Esophagus squamous epithelium (tissue), 5 donors: ENCODE data around the gene LTBP2. TPM values are rescaled to one million over a fixed set of nuclear protein-coding genes. Genes with fewer than 3 reads are reported as not detected.

Source experiments
- DNase-seq: peaks from one replicate; lab custom pipeline; 2025; lab: John Stamatoyannopoulos, UW
- H3K27ac ChIP-seq, 4 donors: fragments of 200-600 bp; sonication (generic); one replicate each; pipeline ENCODE4 v1.5.1; 2016 to 2019; ENCODE audit warnings: mild to moderate bottlenecking in 1 of 4
- H3K27me3 ChIP-seq, 4 donors: fragments of 200-600 bp; sonication (generic); 1 replicate in 3 of 4; 2 replicates in 1 of 4; pipeline versions ENCODE4 v1.5.1 to v1.6.0; 2017 to 2021; ENCODE audit warnings: antibody characterized with exemption in 1 of 4
- H3K36me3 ChIP-seq, 3 donors: fragments of 200-600 bp; sonication (generic); one replicate each; pipeline ENCODE4 v1.5.1; 2016 to 2019
- H3K4me1 ChIP-seq, 3 donors: fragments of 200-600 bp; sonication (generic); one replicate each; pipeline ENCODE4 v1.5.1; 2017 to 2019
- H3K4me3 ChIP-seq, 4 donors: fragments of 200-600 bp; sonication (generic); 1 replicate in 3 of 4; 2 replicates in 1 of 4; pipeline ENCODE4 v1.5.1; 2016 to 2019; ENCODE audit warnings: mild to moderate bottlenecking in 2 of 4, moderate library complexity in 1 of 4
- H3K9me3 ChIP-seq, 3 donors: fragments of 200-600 bp; sonication (generic); one replicate each; pipeline ENCODE4 v1.5.1; 2016 to 2019
- POLR2A ChIP-seq, 4 donors: fragments of 450-650 bp; IDR thresholded peaks; one replicate each; pipeline ENCODE4 v1.6.1; 2017; ENCODE audit warnings: antibody characterized with exemption in 4 of 4, mild to moderate bottlenecking in 4 of 4, moderate library complexity in 3 of 4
- WGBS, 2 donors: methylation state at CpG; one replicate each; pipeline ENCODE4 v1.1.5; 2018; 5-methylcytosine and 5-hydroxymethylcytosine counted together
- intact Hi-C: fragments of 100-400 bp; cut with DNase I; formaldehyde crosslinking; loops from one replicate; pipeline ENCODE4 v1.15.0; 2022
- total RNA-seq, 4 donors: library from RNA; depleted of rRNA; stranded (reverse); fragments of >200 nt; gene quantifications; one replicate each; pipeline ENCODE4 v1.1.0, GENCODE V29; 2016
- TF ChIP-seq, protein P1 (sequence below), 6 experiments: fragments of 450-650 bp in 4 of 6; fragments of 200-600 bp in 2 of 6; sonication (generic) in 2 of 6; IDR thresholded peaks; one replicate each; pipeline ENCODE4 v1.5.1; 2016 to 2019; ENCODE audit warnings: antibody characterized with exemption in 6 of 6, mild to moderate bottlenecking in 4 of 6, moderate library complexity in 4 of 6
- donor health status: DM: yes; HTN: yes; CAD: no.

Gene LTBP2
- total RNA-seq, 4 donors from 2014 or later: 10.3 to 41.6 (median 17.0) TPM

GRCh38 chr14:74579447-74580274 lies 32.4 kb downstream of the LTBP2 start:
- intact Hi-C loops: no loop called here
- peaks cover 23 to 95% (median 59%) of the 10 kb centered on the region in 3 donors for H3K4me1 ChIP-seq

DNA sequence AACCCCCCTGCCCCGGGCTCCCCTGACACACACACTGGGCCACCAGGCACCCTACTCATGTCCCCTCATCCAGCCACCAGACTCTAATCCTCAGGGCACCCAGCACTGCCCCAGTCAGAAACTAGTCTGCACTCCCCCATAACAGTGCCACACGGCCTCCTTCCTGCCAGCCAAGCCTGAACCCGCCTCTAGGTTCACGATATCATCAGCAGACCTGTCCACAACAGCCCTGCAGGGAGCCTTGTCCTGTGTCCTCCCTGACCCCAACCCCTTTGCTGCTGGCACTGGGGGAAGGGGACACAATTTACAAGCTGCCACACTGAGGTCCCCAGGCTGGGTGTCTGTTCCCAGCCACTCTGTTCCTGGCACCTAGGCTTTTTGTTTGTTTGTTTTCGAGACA lies 33.6 kb downstream of the LTBP2 start:
- Histone ChIP-seq H3K9me3 (no peaks in the 10 kb centered on the region), H3K27me3 (no peaks in the 10 kb centered on the region), H3K27ac (peak overlapping the region in 2 of 4 donors; percentile 78 to 85), H3K4me3 (no peak overlapping the region), H3K36me3 (peaks cover 0 to 6% (median 0%) of the 10 kb centered on the region in 3 donors), H3K4me1 (peaks cover 19 to 95% (median 52%) of the 10 kb centered on the region in 3 donors)
- 68 to 75% methylated on average over 5 of the region's 5 CpGs for WGBS, 2 donors
- intact Hi-C loops: no loop called here
- DNase-seq: no peak
- TF ChIP-seq, protein P1, sequence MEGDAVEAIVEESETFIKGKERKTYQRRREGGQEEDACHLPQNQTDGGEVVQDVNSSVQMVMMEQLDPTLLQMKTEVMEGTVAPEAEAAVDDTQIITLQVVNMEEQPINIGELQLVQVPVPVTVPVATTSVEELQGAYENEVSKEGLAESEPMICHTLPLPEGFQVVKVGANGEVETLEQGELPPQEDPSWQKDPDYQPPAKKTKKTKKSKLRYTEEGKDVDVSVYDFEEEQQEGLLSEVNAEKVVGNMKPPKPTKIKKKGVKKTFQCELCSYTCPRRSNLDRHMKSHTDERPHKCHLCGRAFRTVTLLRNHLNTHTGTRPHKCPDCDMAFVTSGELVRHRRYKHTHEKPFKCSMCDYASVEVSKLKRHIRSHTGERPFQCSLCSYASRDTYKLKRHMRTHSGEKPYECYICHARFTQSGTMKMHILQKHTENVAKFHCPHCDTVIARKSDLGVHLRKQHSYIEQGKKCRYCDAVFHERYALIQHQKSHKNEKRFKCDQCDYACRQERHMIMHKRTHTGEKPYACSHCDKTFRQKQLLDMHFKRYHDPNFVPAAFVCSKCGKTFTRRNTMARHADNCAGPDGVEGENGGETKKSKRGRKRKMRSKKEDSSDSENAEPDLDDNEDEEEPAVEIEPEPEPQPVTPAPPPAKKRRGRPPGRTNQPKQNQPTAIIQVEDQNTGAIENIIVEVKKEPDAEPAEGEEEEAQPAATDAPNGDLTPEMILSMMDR (IDR thresholded peaks at IDR 0.05): no peak
- no peak for TF ChIP-seq POLR2A (IDR thresholded peaks at IDR 0.05)

More at GRCh38 chr14:74579447-74580274, 32.4 kb downstream of the LTBP2 start:
- TF ChIP-seq, protein P1 (IDR thresholded peaks at IDR 0.05): no peak
- TF ChIP-seq POLR2A (IDR thresholded peaks at IDR 0.05): no peak
- H3K4me3 ChIP-seq: no peak overlapping the region
- DNase-seq: no peak
- no peaks in the 10 kb centered on the region for H3K27me3 ChIP-seq
- H3K36me3 ChIP-seq: peaks cover 0 to 6% (median 0%) of the 10 kb centered on the region in 3 donors
- H3K9me3 ChIP-seq: no peaks in the 10 kb centered on the region
- WGBS, 2 donors: 33 to 36% methylated on average over 9 of the region's 12 CpGs
- H3K27ac ChIP-seq: peak overlapping the region; percentile 68 to 85 (median 78)

GRCh38 chr14:74577948-74578275 lies 34.1 kb downstream of the LTBP2 start:
- peaks cover 19 to 95% (median 52%) of the 10 kb centered on the region in 3 donors for H3K4me1 ChIP-seq
- no peak for DNase-seq
- 90 to 94% methylated on average over 3 of the region's 3 CpGs for WGBS, 2 donors
- TF ChIP-seq POLR2A (IDR thresholded peaks at IDR 0.05): no peak
- TF ChIP-seq, protein P1 (IDR thresholded peaks at IDR 0.05): no peak
- H3K4me3 ChIP-seq: no peak overlapping the region
- peak overlapping the region in 2 of 4 donors; percentile 7 to 13 for H3K27ac ChIP-seq
- no peaks in the 10 kb centered on the region for H3K27me3 ChIP-seq
- H3K9me3 ChIP-seq: no peaks in the 10 kb centered on the region
- H3K36me3 ChIP-seq: peaks cover 0 to 6% (median 0%) of the 10 kb centered on the region in 3 donors
- intact Hi-C loops: no loop called here

DNA sequence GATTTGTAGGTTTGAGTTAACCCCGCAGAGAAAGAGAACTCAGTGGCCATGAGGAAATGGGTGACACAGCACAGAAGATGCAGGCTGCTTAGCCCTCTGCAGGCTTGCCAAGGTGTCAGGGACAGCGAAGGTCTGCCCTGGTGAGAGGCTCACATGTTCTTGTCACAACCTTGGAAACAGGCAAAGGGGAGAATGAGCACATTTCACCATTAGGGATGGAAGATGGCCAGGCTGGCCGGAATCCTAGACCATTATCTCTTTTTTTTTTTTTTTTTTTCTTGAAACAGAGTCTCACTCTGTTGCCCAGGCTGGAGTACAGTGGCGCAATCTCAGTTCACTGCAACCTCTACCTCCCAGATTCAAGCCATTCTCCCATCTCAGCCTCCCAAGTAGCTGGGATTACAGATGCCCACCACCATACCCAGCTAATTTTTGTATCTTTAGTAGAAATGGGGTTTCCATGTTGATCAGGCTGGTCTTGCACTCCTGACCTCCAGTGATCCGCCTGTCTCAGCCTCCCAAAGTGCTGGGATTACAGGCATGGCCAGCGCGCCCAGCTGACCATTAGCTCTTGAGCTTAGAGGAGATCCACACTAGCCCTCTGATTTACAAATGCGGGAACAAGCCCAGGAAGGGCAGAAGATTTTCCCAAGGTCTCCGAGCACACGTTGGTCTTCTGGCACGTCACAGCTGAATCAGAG lies 34.6 kb downstream of the LTBP2 start:
- Histone ChIP-seq H3K4me3 (no peak overlapping the region), H3K9me3 (no peaks in the 10 kb centered on the region), H3K36me3 (peaks cover 0 to 6% (median 0%) of the 10 kb centered on the region in 3 donors), H3K4me1 (peaks cover 19 to 95% (median 52%) of the 10 kb centered on the region in 3 donors), H3K27me3 (no peaks in the 10 kb centered on the region), H3K27ac (peak overlapping the region in 3 of 4 donors; percentile 7 to 58 (median 13))
- 80 to 85% methylated on average over 11 of the region's 11 CpGs for WGBS, 2 donors
- no peak for TF ChIP-seq POLR2A (IDR thresholded peaks at IDR 0.05)
- TF ChIP-seq, protein P1 (IDR thresholded peaks at IDR 0.05): no peak
- no peak for DNase-seq
- intact Hi-C loops: no loop called here

DNA sequence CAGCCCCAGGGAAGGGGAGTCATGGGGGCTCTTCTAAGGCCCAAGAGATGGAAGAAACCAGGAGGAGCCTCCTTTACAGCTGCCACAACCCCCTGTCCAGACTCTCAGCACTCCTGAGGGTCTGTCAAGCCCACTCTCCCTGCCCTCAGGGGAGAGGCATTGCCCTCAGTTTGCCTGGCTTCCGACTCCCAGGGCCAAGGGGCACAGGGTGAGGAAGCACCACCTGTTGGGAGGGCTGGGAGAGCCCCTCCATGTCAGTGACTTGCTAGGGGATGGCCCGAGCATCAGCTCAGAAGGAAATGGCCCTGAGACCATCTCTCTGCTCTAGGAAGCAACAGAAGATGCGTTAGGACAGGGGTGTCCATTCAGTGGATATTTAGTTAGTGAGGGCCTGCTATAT lies 36.1 kb downstream of the LTBP2 start:
- no peaks in the 10 kb centered on the region for H3K9me3 ChIP-seq
- intact Hi-C loops: no loop called here
- H3K27ac ChIP-seq: peak overlapping the region in 1 of 4 donors; percentile 37
- TF ChIP-seq POLR2A (IDR thresholded peaks at IDR 0.05): no peak
- TF ChIP-seq, protein P1 (IDR thresholded peaks at IDR 0.05): no peak
- DNase-seq: no peak
- H3K4me3 ChIP-seq: no peak overlapping the region
- no peaks in the 10 kb centered on the region for H3K36me3 ChIP-seq
- WGBS, 2 donors: 80 to 95% methylated on average over 2 of the region's 3 CpGs
- peaks cover 32 to 97% (median 63%) of the 10 kb centered on the region in 3 donors for H3K4me1 ChIP-seq
- no peaks in the 10 kb centered on the region for H3K27me3 ChIP-seq
